Measurements from ENCODE around the gene CPHXL2.

Gene CPHXL2

DNA sequence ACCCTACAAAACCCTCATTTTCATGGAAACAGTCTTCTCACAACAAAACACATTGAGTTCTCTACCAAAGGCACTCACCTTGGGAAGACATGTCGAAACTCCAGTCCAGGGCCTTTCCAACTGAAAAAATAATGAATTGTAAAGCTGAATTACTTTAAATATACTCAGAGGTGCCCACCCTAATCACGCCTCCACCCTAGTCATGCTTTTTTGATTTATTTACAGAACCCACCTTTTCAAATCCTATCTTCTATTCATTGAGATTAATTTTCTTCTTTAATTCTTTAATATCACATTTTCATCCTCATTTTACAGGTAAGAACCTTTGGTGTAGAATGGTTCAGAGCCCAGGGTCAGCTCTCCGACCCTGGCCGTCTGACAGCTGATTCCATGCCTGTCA is at the start of gene CPHXL2:
TSS of gene CPHXL2 (minus strand) at position 101 of the 400 bp plus-strand sequence. CDS start at position 91, 10 bp downstream.
- no peak for DNase-seq

- no peak for DNase-seq
These were observed 49.6 kb upstream of the CPHXL2 start, which contains the start of gene CPHXL for GRCh38 chr16:75726390-75726789. CPHXL (minus strand) TSS chr16:75726490; CDS start chr16:75726442, 48 bp downstream.

- DNase-seq: no peak
These were observed 41.6 kb upstream of the CPHXL2 start for GRCh38 chr16:75718452-75718851.

GRCh38 chr16:75714661-75715060 is 37.9 kb upstream of the CPHXL2 start:
- DNase-seq: no peak

- no peak for DNase-seq
These were observed 33.5 kb upstream of the CPHXL2 start for GRCh38 chr16:75710344-75710743.

- DNase-seq: no peak
These were observed 26.5 kb upstream of the CPHXL2 start for GRCh38 chr16:75703306-75703705.

GRCh38 chr16:75702242-75702641 is 25.4 kb upstream of the CPHXL2 start:
- no peak for DNase-seq

GRCh38 chr16:75701361-75701760 is 24.6 kb upstream of the CPHXL2 start, which contains the start of gene DUXB:
DUXB (minus strand) TSS chr16:75701461; CDS start chr16:75701418, 43 bp downstream.
- DNase-seq: no peak

DNA sequence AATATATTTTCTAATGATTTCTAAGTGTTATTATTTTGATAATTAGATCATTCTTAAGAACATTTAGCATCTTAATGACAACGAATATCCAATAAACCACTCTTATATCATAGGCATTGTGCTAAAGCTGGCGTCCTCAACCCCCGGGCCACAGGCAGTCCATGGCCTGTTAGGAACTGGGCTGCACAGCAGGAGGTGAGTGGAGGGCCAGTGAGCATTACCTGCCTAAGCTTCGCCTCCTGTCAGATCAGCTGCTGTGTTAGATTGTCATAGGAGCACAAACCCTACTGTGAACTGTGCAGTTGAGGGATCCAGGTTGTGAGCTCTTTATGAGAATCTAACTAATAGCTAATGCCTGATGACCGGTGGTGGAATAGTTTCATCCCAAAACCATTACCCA is 20.8 kb upstream of the CPHXL2 start:
- no peak for DNase-seq

- DNase-seq: no peak
These were observed 18.9 kb upstream of the CPHXL2 start for GRCh38 chr16:75695708-75696107.

- no peak for DNase-seq
These were observed 10.6 kb upstream of the CPHXL2 start for GRCh38 chr16:75687361-75687760.

GRCh38 chr16:75682308-75682707 is 5.5 kb upstream of the CPHXL2 start:
- no peak for DNase-seq

DNA sequence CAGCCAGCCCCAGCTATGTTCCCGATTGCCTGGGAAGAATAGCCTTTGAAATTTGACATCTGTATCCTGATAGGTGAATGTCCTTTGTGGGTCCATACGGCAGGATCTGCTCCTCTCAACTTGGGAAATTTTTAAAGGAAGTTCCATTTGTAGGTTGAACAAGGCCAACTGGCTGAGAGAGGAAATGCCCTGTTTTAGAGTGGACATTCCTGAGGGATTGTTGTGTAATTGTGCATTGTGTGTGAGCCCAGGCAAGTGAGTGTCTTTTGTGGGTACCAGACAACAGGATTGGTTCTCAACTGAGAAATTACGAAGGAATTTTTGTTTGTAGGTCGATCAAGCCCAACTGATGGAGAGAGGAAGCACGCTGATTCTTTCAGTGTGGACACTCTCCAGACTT is 2.6 kb upstream of the CPHXL2 start:
- no peak for DNase-seq

GRCh38 chr16:75667503-75667902 is 9.3 kb downstream of the CPHXL2 start:
- no peak for DNase-seq

DNA sequence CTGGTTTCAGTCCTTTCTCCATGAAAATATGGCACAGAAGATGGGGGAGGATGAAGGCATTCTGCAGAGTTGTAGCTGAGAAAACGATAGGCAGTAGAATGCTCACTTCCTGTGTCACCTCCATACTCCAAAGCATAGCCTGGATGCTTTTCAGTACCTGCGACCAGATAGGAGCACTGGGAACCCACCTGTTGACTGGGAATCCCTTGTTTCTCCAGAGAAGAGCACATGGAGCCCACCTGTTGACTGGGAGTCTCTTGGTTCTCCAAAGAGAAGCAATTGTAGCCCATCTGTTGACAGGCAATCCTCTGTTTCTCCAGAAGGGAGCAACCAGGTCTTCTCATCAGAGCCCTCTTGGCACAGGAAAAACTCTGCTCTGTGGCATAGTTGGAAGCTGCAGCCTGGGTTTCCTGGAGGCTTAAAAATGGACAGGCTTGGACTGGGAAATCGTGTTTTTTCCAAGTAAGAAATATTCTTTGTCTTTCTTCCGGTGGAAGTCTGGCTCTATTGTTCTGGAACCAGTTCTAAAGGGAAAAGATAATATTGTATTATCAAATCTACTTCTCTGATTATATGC is 16.0 kb downstream of the CPHXL2 start:
- no peak for DNase-seq

- DNase-seq: no peak
These were observed 16.5 kb downstream of the CPHXL2 start for GRCh38 chr16:75660321-75660720.

- DNase-seq: no peak
These were observed 18.6 kb downstream of the CPHXL2 start for GRCh38 chr16:75658175-75658574.

DNA sequence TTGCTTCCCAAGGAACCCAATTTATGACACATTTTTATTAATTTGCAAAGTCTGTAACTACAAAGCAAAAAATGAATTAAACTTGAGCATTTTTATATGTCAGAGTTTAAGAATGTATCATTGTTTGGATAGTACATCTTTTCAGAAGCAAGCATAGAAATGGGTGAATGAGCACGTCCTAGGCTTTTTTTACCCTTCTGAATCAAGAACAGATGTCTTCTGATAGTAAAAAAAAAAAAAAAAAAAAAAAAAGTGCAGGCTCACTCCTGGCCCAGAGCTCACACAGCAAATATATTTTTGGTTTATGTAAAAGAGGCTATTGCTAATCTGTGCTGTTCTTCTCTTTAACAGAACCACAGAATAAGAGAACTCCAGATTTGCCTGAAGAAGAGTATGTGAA is 22.9 kb downstream of the CPHXL2 start:
- DNase-seq: no peak

DNA sequence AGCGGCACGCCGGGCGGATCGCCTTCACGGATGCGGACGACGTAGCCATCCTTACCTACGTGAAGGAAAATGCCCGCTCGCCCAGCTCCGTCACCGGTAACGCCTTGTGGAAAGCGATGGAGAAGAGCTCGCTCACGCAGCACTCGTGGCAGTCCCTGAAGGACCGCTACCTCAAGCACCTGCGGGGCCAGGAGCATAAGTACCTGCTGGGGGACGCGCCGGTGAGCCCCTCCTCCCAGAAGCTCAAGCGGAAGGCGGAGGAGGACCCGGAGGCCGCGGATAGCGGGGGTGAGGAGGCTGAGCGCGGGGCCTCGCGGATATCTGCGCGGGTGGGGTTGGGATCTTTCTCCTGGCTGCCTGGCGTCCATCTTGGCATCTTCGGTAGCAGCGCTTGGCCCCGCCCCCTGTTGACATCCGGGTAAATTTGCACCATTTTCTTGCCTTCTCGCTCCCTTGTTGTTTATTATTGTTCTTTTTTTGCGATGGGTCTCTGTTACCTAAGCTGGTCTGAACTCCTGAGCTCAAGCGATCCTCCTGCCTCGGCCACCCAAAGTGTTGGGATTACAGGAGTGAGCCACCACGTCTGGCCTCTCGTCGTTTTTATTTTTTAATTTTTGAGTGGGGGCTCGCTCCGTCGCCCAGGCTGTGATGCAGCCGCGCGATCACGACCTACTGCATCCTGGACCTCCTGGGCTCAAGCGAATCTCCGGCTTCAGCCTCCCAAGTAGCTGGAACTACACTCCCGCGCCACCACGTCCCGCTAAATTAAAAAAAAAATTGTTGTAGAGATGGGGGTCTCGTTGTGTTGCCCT is 28.3 kb downstream of the CPHXL2 start:
- peak; percentile 42 for DNase-seq

GRCh38 chr16:75647492-75648264 is 29.1 kb downstream of the CPHXL2 start, which contains the start of the genes KARS1 and TERF2IP:
KARS1 (minus strand) TSS chr16:75647665; CDS start chr16:75647639, 26 bp downstream.
TERF2IP (plus strand) TSS chr16:75647773; CDS start chr16:75647883, 110 bp downstream.
- peak; percentile 74 for DNase-seq

- no peak for DNase-seq
These were observed 29.7 kb downstream of the CPHXL2 start for GRCh38 chr16:75647112-75647491.

DNA sequence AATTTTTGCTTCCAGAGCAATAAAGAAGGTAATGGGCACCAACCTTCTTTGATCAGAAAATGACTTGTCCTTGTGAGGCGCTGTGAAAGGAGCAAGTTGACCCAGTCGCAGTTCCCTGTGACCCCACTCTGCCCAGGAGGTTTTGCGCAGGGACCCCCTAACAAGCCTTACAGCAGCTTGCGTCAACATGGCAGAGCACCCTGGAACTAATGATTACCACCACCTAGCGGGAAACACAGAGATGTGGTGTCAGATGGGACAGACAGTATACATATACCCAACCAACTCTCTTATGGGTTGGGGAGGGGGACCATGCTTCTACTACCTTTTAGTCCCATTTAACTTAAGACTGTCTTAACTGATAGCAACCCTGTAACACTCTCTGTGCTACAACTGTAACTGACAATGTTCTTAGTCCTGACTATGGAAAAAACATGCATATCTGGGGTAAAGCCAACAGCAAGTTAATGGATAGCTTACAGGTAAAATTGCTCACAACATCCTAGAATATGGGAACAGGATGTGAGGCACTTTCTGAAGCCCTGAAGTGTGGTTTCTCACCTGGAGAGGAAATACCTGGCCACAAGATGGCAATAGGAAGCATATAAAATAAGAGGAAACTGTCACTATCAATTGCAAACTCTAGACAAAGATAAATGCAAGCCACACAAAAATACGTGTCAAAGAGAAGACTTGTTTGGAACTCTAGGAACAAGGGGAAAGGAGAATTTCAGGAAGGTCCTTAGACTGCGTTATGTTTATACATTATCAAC is 32.4 kb downstream of the CPHXL2 start:
- no peak for DNase-seq

- no peak for DNase-seq
These were observed 36.2 kb downstream of the CPHXL2 start for GRCh38 chr16:75640598-75640997.
